ENCODE measurements around the gene CCL11. TPM values are rescaled to one million over a fixed set of nuclear protein-coding genes. Genes with fewer than 3 reads are reported as not detected.
"Not testable (repeated sequence)": the region's sequence is repeated elsewhere in the genome, so short reads cannot be mapped to it uniquely, and the experiment has no call there.

CCL11 gene
- total and polyA plus RNA-seq, 2 donors: 0.33 to 0.87 TPM

DNA sequence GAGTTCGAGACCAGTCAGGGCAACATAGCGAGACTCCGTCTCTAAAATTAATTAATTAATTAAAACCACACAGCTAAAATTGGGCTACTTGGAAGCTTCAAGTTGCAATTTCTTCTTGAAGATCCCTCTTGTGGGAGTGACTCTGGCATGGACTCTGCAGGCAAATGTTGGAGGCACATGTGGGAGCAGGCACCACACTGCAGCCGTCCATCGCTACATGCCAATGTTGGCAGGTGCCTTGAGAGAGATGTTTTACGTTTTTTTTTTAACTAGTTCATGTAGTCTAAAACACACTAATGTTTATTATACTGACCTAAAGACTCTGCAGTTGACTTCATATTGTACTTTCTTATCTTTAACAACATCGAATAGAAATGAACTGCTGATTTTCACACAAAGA is 25.7 kb downstream of the CCL11 start:
- no peak overlapping the region for H3K4me3 ChIP-seq (ENCODE audit: low read length in 2 of 2)
- WGBS: 96% methylated on average over 7 of the region's 7 CpGs
- peaks cover 0 to 7% of the 10 kb centered on the region in 2 donors for H3K4me1 ChIP-seq (ENCODE audit: control insufficient read depth in 2 of 2, insufficient read depth in 2 of 2, low read length in 2 of 2)
- no peaks in the 10 kb centered on the region for H3K27me3 ChIP-seq (ENCODE audit: control insufficient read depth in 2 of 2, insufficient read depth in 1 of 2, low read length in 1 of 2)
- DNase-seq (ENCODE audit: low read depth in 6 of 9, low spot score in 9 of 9): no peak
- no peaks in the 10 kb centered on the region for H3K36me3 ChIP-seq (ENCODE audit: control insufficient read depth in 2 of 2, insufficient read depth in 2 of 2, low read length in 1 of 2)
- no peak overlapping the region for H3K27ac ChIP-seq (ENCODE audit: low read depth in 1 of 2, low read length in 1 of 2)
- H3K9me3 ChIP-seq (ENCODE audit: control insufficient read depth in 2 of 2, insufficient read depth in 1 of 2, low read length in 1 of 2): no peaks in the 10 kb centered on the region

DNA sequence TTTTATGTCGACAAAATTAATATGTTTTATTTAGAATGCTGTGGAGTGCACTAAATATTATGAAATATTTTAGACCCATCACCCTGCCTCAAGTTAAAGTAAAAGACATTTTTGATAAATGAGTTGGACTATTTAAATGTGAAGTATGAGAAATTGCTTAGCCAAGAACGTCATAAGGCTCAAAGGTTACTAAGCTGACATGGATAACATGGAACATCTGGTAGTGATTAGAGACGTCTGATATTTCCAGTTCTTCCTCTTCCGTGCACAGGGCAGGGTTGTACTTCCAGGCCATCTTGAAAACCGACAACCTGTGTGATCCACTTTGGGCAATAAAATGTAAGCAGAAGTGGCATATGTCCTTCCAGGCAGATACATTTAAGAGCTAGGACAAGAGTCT is 26.5 kb downstream of the CCL11 start:
- Histone ChIP-seq H3K36me3 (ENCODE audit: control insufficient read depth in 2 of 2, insufficient read depth in 2 of 2, low read length in 1 of 2) (no peaks in the 10 kb centered on the region), H3K27me3 (ENCODE audit: control insufficient read depth in 2 of 2, insufficient read depth in 1 of 2, low read length in 1 of 2) (no peaks in the 10 kb centered on the region), H3K27ac (ENCODE audit: low read depth in 1 of 2, low read length in 1 of 2) (no peak overlapping the region), H3K4me1 (ENCODE audit: control insufficient read depth in 2 of 2, insufficient read depth in 2 of 2, low read length in 2 of 2) (peaks cover 0 to 5% of the 10 kb centered on the region in 2 donors), H3K4me3 (ENCODE audit: low read length in 2 of 2) (no peak overlapping the region), H3K9me3 (ENCODE audit: control insufficient read depth in 2 of 2, insufficient read depth in 1 of 2, low read length in 1 of 2) (no peaks in the 10 kb centered on the region)
- no peak for DNase-seq (ENCODE audit: low read depth in 6 of 9, low spot score in 9 of 9)
- WGBS: 89% methylated on average over 5 of the region's 5 CpGs

DNA sequence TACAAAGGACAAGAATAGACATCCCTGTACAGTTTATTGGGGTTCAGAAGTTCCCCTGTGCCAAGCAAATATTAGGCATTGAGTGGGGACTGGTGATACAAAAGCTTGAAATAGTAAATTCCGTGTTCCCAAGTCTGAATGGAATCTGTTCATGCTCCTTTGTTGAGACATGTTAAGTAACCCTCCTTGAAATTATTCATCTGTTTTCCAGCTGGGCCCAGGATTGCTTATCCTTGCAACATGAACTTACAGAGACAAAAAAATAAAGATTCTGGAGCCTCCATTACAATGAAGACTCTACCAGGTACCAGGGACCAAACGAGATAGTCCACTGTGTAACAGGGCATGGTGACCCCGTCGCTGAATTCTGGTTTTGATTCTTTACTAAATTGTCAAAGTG is 27.6 kb downstream of the CCL11 start:
- H3K27me3 ChIP-seq (ENCODE audit: control insufficient read depth in 2 of 2, insufficient read depth in 1 of 2, low read length in 1 of 2): no peaks in the 10 kb centered on the region
- WGBS: 95% methylated on average over 4 of the region's 4 CpGs
- H3K9me3 ChIP-seq (ENCODE audit: control insufficient read depth in 2 of 2, insufficient read depth in 1 of 2, low read length in 1 of 2): no peaks in the 10 kb centered on the region
- H3K4me1 ChIP-seq (ENCODE audit: control insufficient read depth in 2 of 2, insufficient read depth in 2 of 2, low read length in 2 of 2): peaks cover 0 to 2% of the 10 kb centered on the region in 2 donors
- H3K4me3 ChIP-seq (ENCODE audit: low read length in 2 of 2): no peak overlapping the region
- no peak for DNase-seq (ENCODE audit: low read depth in 6 of 9, low spot score in 9 of 9)
- H3K27ac ChIP-seq (ENCODE audit: low read depth in 1 of 2, low read length in 1 of 2): no peak overlapping the region
- H3K36me3 ChIP-seq (ENCODE audit: control insufficient read depth in 2 of 2, insufficient read depth in 2 of 2, low read length in 1 of 2): no peaks in the 10 kb centered on the region

DNA sequence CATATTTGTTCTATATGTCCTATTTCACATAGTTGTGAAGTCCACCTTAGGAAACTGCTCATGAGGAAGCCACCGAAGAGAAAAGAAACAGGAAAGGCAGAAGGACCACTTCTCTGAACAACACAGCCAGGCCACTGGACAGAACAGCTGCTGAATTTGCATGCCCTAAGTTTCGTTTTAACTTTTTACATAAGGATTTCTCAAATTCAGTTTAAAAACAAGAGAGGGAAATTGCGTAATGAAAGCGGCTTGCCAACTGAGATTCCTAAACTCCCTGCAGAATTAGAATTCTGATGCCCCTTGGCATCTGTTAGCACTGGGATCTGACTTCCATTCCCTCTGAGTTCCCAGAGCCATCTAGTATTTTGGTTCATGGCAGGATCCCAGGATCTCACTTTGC is 28.7 kb downstream of the CCL11 start:
- no peak for DNase-seq (ENCODE audit: low read depth in 6 of 9, low spot score in 9 of 9)
- H3K9me3 ChIP-seq (ENCODE audit: control insufficient read depth in 2 of 2, insufficient read depth in 1 of 2, low read length in 1 of 2): no peaks in the 10 kb centered on the region
- H3K4me3 ChIP-seq (ENCODE audit: low read length in 2 of 2): no peak overlapping the region
- H3K27ac ChIP-seq (ENCODE audit: low read depth in 1 of 2, low read length in 1 of 2): no peak overlapping the region
- H3K36me3 ChIP-seq (ENCODE audit: control insufficient read depth in 2 of 2, insufficient read depth in 2 of 2, low read length in 1 of 2): no peaks in the 10 kb centered on the region
- H3K4me1 ChIP-seq (ENCODE audit: control insufficient read depth in 2 of 2, insufficient read depth in 2 of 2, low read length in 2 of 2): peaks cover 0 to 2% of the 10 kb centered on the region in 2 donors
- no peaks in the 10 kb centered on the region for H3K27me3 ChIP-seq (ENCODE audit: control insufficient read depth in 2 of 2, insufficient read depth in 1 of 2, low read length in 1 of 2)
- 57% methylated on average over 4 of the region's 4 CpGs for WGBS

DNA sequence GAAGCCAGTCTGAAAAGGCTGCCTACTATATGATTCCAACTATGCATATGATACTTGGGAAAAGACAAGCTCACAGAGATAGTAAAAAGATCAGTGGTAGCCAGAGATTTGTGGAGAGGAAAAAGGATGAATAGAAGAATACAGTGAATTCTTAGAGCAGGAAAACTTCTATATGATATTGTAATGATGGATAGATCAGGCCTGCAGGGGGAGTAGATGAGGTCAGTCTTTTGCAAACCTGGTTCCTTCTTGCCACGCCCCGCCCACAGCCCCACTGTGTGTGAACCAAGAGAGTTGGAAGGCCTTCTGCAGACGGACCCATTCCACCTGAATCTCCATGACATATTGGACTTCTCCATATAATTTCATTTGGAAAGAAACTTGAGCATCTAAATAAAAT is 32.9 kb downstream of the CCL11 start:
- peak in 1 of 9 donors; percentile 22 for DNase-seq (ENCODE audit: low read depth in 6 of 9, low spot score in 9 of 9)

DNA sequence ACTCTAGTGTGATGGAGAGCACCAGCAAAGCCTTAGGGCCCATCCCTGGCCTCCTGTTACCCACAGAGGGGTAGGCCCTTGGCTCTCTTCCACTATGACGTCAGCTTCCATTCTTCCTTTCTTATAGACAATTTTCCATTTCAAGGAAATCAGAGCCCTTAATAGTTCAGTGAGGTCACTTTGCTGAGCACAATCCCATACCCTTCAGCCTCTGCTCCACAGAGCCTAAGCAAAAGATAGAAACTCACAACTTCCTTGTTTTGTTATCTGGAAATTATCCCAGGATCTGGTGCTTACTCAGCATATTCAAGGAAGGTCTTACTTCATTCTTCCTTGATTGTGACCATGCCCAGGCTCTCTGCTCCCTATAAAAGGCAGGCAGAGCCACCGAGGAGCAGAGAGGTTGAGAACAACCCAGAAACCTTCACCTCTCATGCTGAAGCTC is 33.5 kb downstream of the CCL11 start, which contains the start of gene CCL8:
Gene CCL8, plus strand, starts transcription at position 397 of the 445 bp plus-strand sequence. CDS start 67 bp downstream, outside the sequence.
- H3K9me3 ChIP-seq (ENCODE audit: control insufficient read depth in 2 of 2, insufficient read depth in 1 of 2, low read length in 1 of 2): no peaks in the 10 kb centered on the region
- peaks cover 0 to under 1% of the 10 kb centered on the region in 2 donors for H3K4me1 ChIP-seq (ENCODE audit: control insufficient read depth in 2 of 2, insufficient read depth in 2 of 2, low read length in 2 of 2)
- WGBS: 91% methylated on average over 2 of the region's 2 CpGs
- DNase-seq (ENCODE audit: low read depth in 6 of 9, low spot score in 9 of 9): no peak
- H3K4me3 ChIP-seq (ENCODE audit: low read length in 2 of 2): no peak within 1 kb of the TSS
- no peaks in the 10 kb centered on the region for H3K27me3 ChIP-seq (ENCODE audit: control insufficient read depth in 2 of 2, insufficient read depth in 1 of 2, low read length in 1 of 2)
- no peak within 1 kb of the TSS for H3K27ac ChIP-seq (ENCODE audit: low read depth in 1 of 2, low read length in 1 of 2)
- H3K36me3 ChIP-seq (ENCODE audit: control insufficient read depth in 2 of 2, insufficient read depth in 2 of 2, low read length in 1 of 2): no peaks in the 10 kb centered on the region

More for the DNA sequence above, 32.9 kb downstream of the CCL11 start:
- Histone ChIP-seq H3K27me3 (ENCODE audit: control insufficient read depth in 2 of 2, insufficient read depth in 1 of 2, low read length in 1 of 2) (no peaks in the 10 kb centered on the region), H3K9me3 (ENCODE audit: control insufficient read depth in 2 of 2, insufficient read depth in 1 of 2, low read length in 1 of 2) (no peaks in the 10 kb centered on the region), H3K4me1 (ENCODE audit: control insufficient read depth in 2 of 2, insufficient read depth in 2 of 2, low read length in 2 of 2) (peaks cover 0 to 2% of the 10 kb centered on the region in 2 donors), H3K27ac (ENCODE audit: low read depth in 1 of 2, low read length in 1 of 2) (no peak overlapping the region), H3K4me3 (ENCODE audit: low read length in 2 of 2) (no peak overlapping the region), H3K36me3 (ENCODE audit: control insufficient read depth in 2 of 2, insufficient read depth in 2 of 2, low read length in 1 of 2) (no peaks in the 10 kb centered on the region)
- 91% methylated on average over 3 of the region's 3 CpGs for WGBS

DNA sequence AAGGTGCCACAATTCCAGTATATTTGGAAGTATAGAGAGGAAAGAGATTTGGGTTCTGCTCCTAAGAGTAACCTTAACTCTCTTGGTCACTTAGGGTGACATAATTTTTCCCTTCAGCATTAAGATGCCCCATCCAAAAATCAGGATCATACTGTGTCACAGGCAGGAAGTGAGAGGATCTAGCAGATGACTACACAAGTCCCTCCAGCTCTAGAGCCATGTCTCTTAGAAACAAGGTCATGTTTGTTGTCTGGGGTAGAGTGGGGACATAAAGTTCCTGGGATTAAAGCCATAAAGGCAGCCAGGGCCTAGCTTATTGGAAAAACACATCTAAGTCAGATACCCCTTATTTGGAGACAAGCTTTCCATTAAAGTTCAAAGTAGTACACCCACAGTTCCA is 36.4 kb downstream of the CCL11 start:
- H3K36me3 ChIP-seq (ENCODE audit: control insufficient read depth in 2 of 2, insufficient read depth in 2 of 2, low read length in 1 of 2): no peaks in the 10 kb centered on the region
- H3K9me3 ChIP-seq (ENCODE audit: control insufficient read depth in 2 of 2, insufficient read depth in 1 of 2, low read length in 1 of 2): no peaks in the 10 kb centered on the region
- DNase-seq (ENCODE audit: low read depth in 6 of 9, low spot score in 9 of 9): no peak
- H3K4me1 ChIP-seq (ENCODE audit: control insufficient read depth in 2 of 2, insufficient read depth in 2 of 2, low read length in 2 of 2): no peaks in the 10 kb centered on the region
- no peaks in the 10 kb centered on the region for H3K27me3 ChIP-seq (ENCODE audit: control insufficient read depth in 2 of 2, insufficient read depth in 1 of 2, low read length in 1 of 2)
- H3K27ac ChIP-seq (ENCODE audit: low read depth in 1 of 2, low read length in 1 of 2): no peak overlapping the region
- no peak overlapping the region for H3K4me3 ChIP-seq (ENCODE audit: low read length in 2 of 2)

DNA sequence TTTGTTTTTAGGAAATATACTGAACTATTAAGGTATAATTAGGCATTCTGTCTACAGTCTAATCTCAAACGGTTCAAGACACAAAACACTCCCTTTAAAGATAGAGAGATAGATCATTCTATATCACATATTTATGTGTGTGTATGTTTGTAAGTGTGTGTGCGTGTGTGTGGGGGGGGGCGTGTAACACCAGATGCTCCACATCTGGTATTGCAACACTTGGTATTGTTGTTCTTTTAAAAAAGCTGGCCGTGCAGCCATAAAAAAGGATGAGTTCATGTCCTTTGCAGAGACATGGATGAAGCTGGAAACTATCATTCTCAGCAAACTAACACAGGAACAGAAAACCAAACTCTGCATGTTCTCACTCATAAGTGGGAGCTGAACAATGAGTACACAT is 42.0 kb downstream of the CCL11 start:
- not testable (repeated sequence) for H3K36me3 ChIP-seq (ENCODE audit: control insufficient read depth in 2 of 2, insufficient read depth in 2 of 2, low read length in 1 of 2); H3K4me1 ChIP-seq (ENCODE audit: control insufficient read depth in 2 of 2, insufficient read depth in 2 of 2, low read length in 2 of 2); H3K4me3 ChIP-seq (ENCODE audit: low read length in 2 of 2); H3K9me3 ChIP-seq (ENCODE audit: control insufficient read depth in 2 of 2, insufficient read depth in 1 of 2, low read length in 1 of 2); H3K27ac ChIP-seq (ENCODE audit: low read depth in 1 of 2, low read length in 1 of 2); H3K27me3 ChIP-seq (ENCODE audit: control insufficient read depth in 2 of 2, insufficient read depth in 1 of 2, low read length in 1 of 2); DNase-seq (ENCODE audit: low read depth in 6 of 9, low spot score in 9 of 9)
- WGBS: 88% methylated on average over 4 of the region's 4 CpGs

DNA sequence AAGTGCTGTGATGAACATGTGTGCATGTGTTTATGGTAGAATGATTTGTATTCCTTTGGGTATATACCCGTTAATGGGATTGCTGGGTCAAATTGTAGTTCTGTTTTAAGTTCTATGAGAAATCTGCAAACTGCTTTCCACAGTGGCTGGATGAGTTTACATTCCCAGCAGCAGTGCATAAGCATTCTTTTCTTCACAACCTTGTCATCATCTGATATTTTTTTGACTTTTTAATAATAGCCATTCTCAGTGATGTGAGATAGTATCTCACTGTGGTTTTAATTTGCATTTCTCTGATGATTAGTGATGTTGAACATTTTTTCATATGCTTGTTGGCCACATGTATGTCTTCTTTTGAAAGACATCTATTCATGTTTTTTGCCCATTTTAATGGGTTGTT is 52.2 kb downstream of the CCL11 start:
- no peaks in the 10 kb centered on the region for H3K4me1 ChIP-seq (ENCODE audit: control insufficient read depth in 2 of 2, insufficient read depth in 2 of 2, low read length in 2 of 2)
- no peak for DNase-seq (ENCODE audit: low read depth in 6 of 9, low spot score in 9 of 9)
- no peak overlapping the region for H3K4me3 ChIP-seq (ENCODE audit: low read length in 2 of 2)
- H3K27me3 ChIP-seq (ENCODE audit: control insufficient read depth in 2 of 2, insufficient read depth in 1 of 2, low read length in 1 of 2): no peaks in the 10 kb centered on the region
- no peaks in the 10 kb centered on the region for H3K36me3 ChIP-seq (ENCODE audit: control insufficient read depth in 2 of 2, insufficient read depth in 2 of 2, low read length in 1 of 2)
- no peak overlapping the region for H3K27ac ChIP-seq (ENCODE audit: low read depth in 1 of 2, low read length in 1 of 2)
- H3K9me3 ChIP-seq (ENCODE audit: control insufficient read depth in 2 of 2, insufficient read depth in 1 of 2, low read length in 1 of 2): no peaks in the 10 kb centered on the region
- 95% methylated on average over 1 of the region's 1 CpG for WGBS
